ENCODE data around the gene NFIC. TPM values are rescaled to one million over a fixed set of nuclear protein-coding genes. Genes with fewer than 3 reads are reported as not detected.
"Not testable (repeated sequence)": the region's sequence is repeated elsewhere in the genome, so short reads cannot be mapped to it uniquely, and the experiment has no call there.

NFIC gene
- total RNA-seq, 2 experiments from 2014 or later = 1.5 to 1.7 TPM

DNA sequence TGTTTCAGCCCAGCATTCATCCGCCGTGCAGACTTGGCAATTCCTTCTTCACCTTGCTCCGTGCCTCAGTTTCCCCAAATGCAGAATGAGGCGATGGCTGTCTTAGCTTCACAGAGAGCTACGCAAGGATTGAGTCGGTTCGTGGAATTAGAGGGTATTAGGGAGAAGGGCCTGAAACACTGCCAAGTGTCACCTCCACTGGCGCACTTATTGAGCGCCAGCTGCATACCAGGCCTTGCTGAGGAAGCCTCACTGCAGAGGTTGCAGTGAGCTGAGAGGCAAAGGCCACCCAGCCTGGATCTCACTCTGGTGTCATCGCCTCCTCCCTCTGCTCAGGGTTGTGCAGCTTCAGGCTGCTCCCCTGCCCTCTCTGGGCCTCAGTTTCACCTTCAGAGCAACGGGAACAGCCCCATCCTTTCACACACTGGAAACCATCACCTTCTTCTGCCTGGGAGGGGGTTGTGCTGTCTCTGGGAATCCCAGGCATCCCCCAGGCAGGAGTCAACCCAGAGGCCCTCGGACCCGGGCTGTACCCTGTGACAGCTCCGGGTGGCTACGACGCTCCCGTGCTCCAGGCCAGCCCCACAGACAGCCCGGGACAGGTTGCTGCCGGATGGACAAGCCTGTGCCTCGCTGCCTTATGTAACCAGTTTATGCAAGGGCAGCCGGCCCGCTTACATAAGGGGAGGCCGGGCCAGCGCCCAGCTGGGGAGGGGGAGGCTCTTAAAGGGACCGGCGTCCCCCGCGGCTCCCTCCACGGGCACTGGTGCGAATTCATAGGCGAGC, 31.9 kb downstream of the NFIC start:
- no peak for DNase-seq (ENCODE audit: low spot score)
- Histone ChIP-seq H3K9me3 (ENCODE audit: low read length) (no peaks in the 10 kb centered on the region), H3K79me2 (ENCODE audit: insufficient read depth, low read depth, low read length) (no peaks in the 10 kb centered on the region), H3K4me2 (ENCODE audit: low read length) (no peak overlapping the region), H4K20me1 (ENCODE audit: insufficient read depth, low read length) (no peaks in the 10 kb centered on the region), H3K27ac (ENCODE audit: low read depth, low read length, poor library complexity, severe bottlenecking) (no peak overlapping the region), H3K9me2 (ENCODE audit: insufficient read depth, low read length) (no peaks in the 10 kb centered on the region), H2AFZ (ENCODE audit: low read length) (no peak overlapping the region), H3K36me3 (ENCODE audit: insufficient read depth, low read length) (no peaks in the 10 kb centered on the region), H3K4me1 (ENCODE audit: insufficient read depth, low read length, poor library complexity, severe bottlenecking) (no peaks in the 10 kb centered on the region), H3K4me3 (ENCODE audit: low read depth, low read length, poor library complexity, severe bottlenecking) (no peak overlapping the region)
- POLR2A ChIA-PET = no interaction called here
- intact Hi-C loops (cut with micrococcal nuclease; ENCODE audit: unreplicated experiment) = no loop called here
- BruUV-seq (replicated peaks) = no TSS peak
- CTCF ChIA-PET (ENCODE audit: unreplicated experiment) = no interaction called here
- TF ChIP-seq EZH2phosphoT487 (IDR thresholded peaks at IDR 0.05; ENCODE audit: borderline replicate concordance, low read depth, low read length) (no peak), CTCF (conservative IDR thresholded peaks at IDR 0.05; ENCODE audit: low read length) (no peak)

- Histone ChIP-seq H3K79me2 (ENCODE audit: insufficient read depth, low read depth, low read length) (no peaks in the 10 kb centered on the region), H3K4me2 (ENCODE audit: low read length) (no peak overlapping the region), H2AFZ (ENCODE audit: low read length) (no peak overlapping the region), H3K9me3 (ENCODE audit: low read length) (no peaks in the 10 kb centered on the region), H4K20me1 (ENCODE audit: insufficient read depth, low read length) (no peaks in the 10 kb centered on the region), H3K27ac (ENCODE audit: low read depth, low read length, poor library complexity, severe bottlenecking) (no peak overlapping the region), H3K4me3 (ENCODE audit: low read depth, low read length, poor library complexity, severe bottlenecking) (no peak overlapping the region), H3K4me1 (ENCODE audit: insufficient read depth, low read length, poor library complexity, severe bottlenecking) (no peaks in the 10 kb centered on the region), H3K36me3 (ENCODE audit: insufficient read depth, low read length) (no peaks in the 10 kb centered on the region), H3K9me2 (ENCODE audit: insufficient read depth, low read length) (no peaks in the 10 kb centered on the region)
- no peak for DNase-seq (ENCODE audit: low spot score)
- intact Hi-C loops (cut with micrococcal nuclease; ENCODE audit: unreplicated experiment) = no loop called here
- TF ChIP-seq EZH2phosphoT487 (IDR thresholded peaks at IDR 0.05; ENCODE audit: borderline replicate concordance, low read depth, low read length) (no peak), CTCF (conservative IDR thresholded peaks at IDR 0.05; ENCODE audit: low read length) (no peak)
- CTCF ChIA-PET (ENCODE audit: unreplicated experiment) = no interaction called here
- no TSS peak for BruUV-seq (replicated peaks)
- POLR2A ChIA-PET = no interaction called here
Measured at GRCh38 chr19:3398900-3399278, 32.5 kb downstream of the NFIC start.

DNA sequence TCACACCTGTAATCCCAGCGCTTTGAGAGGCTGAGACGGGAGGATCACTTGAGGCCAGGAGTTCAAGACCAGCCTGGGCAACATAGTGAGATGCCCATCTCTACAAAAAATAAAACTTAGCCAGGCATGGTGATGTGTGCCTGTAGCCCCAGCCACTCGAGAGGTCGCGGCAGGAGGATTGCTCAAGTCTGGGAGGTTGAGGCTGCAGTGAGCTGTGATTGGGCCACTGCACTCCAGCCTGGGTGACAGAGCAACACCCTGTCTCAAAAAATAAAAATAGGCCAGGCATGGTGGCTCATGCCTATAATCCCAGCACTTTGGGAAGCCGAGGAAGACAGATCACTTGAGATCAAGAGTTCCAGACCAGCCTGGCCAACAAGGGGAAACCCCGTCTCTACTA, 32.9 kb downstream of the NFIC start:
- intact Hi-C loops (cut with micrococcal nuclease; ENCODE audit: unreplicated experiment); H3K9me3 ChIP-seq (ENCODE audit: low read length); DNase-seq (ENCODE audit: low spot score); H3K9me2 ChIP-seq (ENCODE audit: insufficient read depth, low read length); H2AFZ ChIP-seq (ENCODE audit: low read length); H3K79me2 ChIP-seq (ENCODE audit: insufficient read depth, low read depth, low read length); H4K20me1 ChIP-seq (ENCODE audit: insufficient read depth, low read length); H3K27ac ChIP-seq (ENCODE audit: low read depth, low read length, poor library complexity, severe bottlenecking); POLR2A ChIA-PET; H3K4me1 ChIP-seq (ENCODE audit: insufficient read depth, low read length, poor library complexity, severe bottlenecking); H3K4me2 ChIP-seq (ENCODE audit: low read length); CTCF ChIA-PET (ENCODE audit: unreplicated experiment); BruUV-seq (replicated peaks); H3K4me3 ChIP-seq (ENCODE audit: low read depth, low read length, poor library complexity, severe bottlenecking); H3K36me3 ChIP-seq (ENCODE audit: insufficient read depth, low read length): not testable (repeated sequence)
